ENCODE measurements around the gene CAMK1G. TPM values are rescaled to one million over a fixed set of nuclear protein-coding genes. Genes with fewer than 3 reads are reported as not detected.

Gene CAMK1G
- total and polyA plus RNA-seq, 9 of the 15 experiments (the other 6 are each of a cell fraction or from before 2014, with no cell fraction given), result not detected

DNA sequence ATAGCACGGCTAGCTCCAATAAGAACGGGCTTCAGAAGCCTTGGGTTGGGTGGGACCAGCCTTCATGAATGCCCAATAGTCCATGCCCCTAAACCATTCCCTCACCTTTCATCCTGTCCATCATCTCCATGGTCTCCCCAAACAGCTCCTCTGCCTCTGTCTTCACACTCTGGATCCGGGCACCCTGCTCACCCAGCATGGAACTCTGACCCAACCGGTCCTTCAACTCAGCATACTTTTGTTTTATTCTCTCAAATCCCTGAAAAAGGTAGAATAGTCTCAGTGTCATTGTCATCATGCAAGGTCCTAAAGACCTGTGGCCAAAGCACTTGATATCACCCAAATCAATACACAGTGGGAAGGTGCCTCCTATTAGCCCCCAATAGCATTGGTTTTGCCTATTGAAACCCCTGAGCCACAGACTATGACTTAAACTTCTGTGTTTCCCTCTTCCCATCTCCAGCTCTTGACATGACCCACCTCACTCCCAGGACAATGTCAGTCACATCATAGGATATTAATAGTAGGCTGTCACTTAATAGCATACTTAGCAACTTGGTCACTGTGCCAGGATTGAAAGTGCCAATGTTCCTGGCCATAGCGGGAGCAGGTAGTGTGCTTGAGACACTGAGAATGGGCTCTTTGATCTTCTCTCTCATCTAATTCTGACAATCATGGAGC lies 33.0 kb downstream of the CAMK1G start:
- POLR2A ChIA-PET, result interaction anchor here (0.7 kb wide), 1 partner anchor 77 kb away, joined by 3 read pairs; no protein-coding TSS in a partner anchor
- no TSS peak for BruUV-seq (replicated peaks)
- Histone ChIP-seq H3K4me2 (ENCODE audit: insufficient read depth, low read length) (no peak overlapping the region), H3K4me3 (no peak overlapping the region), H3K9ac (ENCODE audit: insufficient read depth in 1 of 2, low read depth in 2 of 2, low read length in 2 of 2) (no peak overlapping the region), H3K27me3 (ENCODE audit: control insufficient read depth in 2 of 2, insufficient read depth in 2 of 2, low read length in 2 of 2) (peaks cover 38 to 85% of the 10 kb centered on the region in 2 experiments), H4K20me1 (replicated peaks; ENCODE audit: control insufficient read depth, insufficient read depth, low read length) (peaks cover 3% of the 10 kb centered on the region; the same call in 1 of the 2 replicates), H3K36me3 (ENCODE audit: control insufficient read depth, insufficient read depth, low read length) (no peaks in the 10 kb centered on the region), H3K9me1 (ENCODE audit: control insufficient read depth, insufficient read depth, low read length) (no peaks in the 10 kb centered on the region), H3K9me3 (replicated peaks; ENCODE audit: control insufficient read depth, insufficient read depth, low read depth, low read length) (no peaks in the 10 kb centered on the region), H3K79me2 (ENCODE audit: control insufficient read depth, insufficient read depth, low read length) (no peaks in the 10 kb centered on the region), H2AFZ (ENCODE audit: low read depth, low read length) (no peak overlapping the region), H3K4me1 (replicated peaks in 1 of 2; ENCODE audit: control insufficient read depth in 2 of 2, insufficient read depth in 2 of 2, low read length in 2 of 2) (no peaks in the 10 kb centered on the region), H3K27ac (ENCODE audit: extremely low read depth, low read depth, low read length) (no peak overlapping the region)
- CTCF ChIA-PET (ENCODE audit: low intra/inter-chr PET ratio), result no interaction called here
- FAIRE-seq, result no peak
- in situ Hi-C loops (cut with MboI), result no loop called here
- no peak for DNase-seq (ENCODE audit: extremely low read depth in 1 of 4, low spot score in 3 of 4)
- intact Hi-C loops (cut with micrococcal nuclease), result no loop called here
- TF ChIP-seq, protein P1, sequence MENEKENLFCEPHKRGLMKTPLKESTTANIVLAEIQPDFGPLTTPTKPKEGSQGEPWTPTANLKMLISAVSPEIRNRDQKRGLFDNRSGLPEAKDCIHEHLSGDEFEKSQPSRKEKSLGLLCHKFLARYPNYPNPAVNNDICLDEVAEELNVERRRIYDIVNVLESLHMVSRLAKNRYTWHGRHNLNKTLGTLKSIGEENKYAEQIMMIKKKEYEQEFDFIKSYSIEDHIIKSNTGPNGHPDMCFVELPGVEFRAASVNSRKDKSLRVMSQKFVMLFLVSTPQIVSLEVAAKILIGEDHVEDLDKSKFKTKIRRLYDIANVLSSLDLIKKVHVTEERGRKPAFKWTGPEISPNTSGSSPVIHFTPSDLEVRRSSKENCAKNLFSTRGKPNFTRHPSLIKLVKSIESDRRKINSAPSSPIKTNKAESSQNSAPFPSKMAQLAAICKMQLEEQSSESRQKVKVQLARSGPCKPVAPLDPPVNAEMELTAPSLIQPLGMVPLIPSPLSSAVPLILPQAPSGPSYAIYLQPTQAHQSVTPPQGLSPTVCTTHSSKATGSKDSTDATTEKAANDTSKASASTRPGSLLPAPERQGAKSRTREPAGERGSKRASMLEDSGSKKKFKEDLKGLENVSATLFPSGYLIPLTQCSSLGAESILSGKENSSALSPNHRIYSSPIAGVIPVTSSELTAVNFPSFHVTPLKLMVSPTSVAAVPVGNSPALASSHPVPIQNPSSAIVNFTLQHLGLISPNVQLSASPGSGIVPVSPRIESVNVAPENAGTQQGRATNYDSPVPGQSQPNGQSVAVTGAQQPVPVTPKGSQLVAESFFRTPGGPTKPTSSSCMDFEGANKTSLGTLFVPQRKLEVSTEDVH (IDR thresholded peaks at IDR 0.05; ENCODE audit: low read depth, partially characterized antibody), result no peak
- TF ChIP-seq, protein P2, sequence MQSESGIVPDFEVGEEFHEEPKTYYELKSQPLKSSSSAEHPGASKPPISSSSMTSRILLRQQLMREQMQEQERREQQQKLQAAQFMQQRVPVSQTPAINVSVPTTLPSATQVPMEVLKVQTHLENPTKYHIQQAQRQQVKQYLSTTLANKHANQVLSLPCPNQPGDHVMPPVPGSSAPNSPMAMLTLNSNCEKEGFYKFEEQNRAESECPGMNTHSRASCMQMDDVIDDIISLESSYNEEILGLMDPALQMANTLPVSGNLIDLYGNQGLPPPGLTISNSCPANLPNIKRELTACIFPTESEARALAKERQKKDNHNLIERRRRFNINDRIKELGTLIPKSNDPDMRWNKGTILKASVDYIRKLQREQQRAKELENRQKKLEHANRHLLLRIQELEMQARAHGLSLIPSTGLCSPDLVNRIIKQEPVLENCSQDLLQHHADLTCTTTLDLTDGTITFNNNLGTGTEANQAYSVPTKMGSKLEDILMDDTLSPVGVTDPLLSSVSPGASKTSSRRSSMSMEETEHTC (IDR thresholded peaks at IDR 0.05), result no peak
- no peak for TF ChIP-seq ZNF24 (IDR thresholded peaks at IDR 0.05)
- TF ChIP-seq, protein P3, sequence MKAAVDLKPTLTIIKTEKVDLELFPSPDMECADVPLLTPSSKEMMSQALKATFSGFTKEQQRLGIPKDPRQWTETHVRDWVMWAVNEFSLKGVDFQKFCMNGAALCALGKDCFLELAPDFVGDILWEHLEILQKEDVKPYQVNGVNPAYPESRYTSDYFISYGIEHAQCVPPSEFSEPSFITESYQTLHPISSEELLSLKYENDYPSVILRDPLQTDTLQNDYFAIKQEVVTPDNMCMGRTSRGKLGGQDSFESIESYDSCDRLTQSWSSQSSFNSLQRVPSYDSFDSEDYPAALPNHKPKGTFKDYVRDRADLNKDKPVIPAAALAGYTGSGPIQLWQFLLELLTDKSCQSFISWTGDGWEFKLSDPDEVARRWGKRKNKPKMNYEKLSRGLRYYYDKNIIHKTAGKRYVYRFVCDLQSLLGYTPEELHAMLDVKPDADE (conservative IDR thresholded peaks at IDR 0.05; ENCODE audit: control insufficient read depth, low read depth, low read length), result no peak
- TF ChIP-seq NCOA1 (IDR thresholded peaks at IDR 0.05; ENCODE audit: low read depth), result no peak
- TF ChIP-seq CTBP1 (IDR thresholded peaks at IDR 0.05; ENCODE audit: borderline replicate concordance), result no peak
- TF ChIP-seq, protein P4, sequence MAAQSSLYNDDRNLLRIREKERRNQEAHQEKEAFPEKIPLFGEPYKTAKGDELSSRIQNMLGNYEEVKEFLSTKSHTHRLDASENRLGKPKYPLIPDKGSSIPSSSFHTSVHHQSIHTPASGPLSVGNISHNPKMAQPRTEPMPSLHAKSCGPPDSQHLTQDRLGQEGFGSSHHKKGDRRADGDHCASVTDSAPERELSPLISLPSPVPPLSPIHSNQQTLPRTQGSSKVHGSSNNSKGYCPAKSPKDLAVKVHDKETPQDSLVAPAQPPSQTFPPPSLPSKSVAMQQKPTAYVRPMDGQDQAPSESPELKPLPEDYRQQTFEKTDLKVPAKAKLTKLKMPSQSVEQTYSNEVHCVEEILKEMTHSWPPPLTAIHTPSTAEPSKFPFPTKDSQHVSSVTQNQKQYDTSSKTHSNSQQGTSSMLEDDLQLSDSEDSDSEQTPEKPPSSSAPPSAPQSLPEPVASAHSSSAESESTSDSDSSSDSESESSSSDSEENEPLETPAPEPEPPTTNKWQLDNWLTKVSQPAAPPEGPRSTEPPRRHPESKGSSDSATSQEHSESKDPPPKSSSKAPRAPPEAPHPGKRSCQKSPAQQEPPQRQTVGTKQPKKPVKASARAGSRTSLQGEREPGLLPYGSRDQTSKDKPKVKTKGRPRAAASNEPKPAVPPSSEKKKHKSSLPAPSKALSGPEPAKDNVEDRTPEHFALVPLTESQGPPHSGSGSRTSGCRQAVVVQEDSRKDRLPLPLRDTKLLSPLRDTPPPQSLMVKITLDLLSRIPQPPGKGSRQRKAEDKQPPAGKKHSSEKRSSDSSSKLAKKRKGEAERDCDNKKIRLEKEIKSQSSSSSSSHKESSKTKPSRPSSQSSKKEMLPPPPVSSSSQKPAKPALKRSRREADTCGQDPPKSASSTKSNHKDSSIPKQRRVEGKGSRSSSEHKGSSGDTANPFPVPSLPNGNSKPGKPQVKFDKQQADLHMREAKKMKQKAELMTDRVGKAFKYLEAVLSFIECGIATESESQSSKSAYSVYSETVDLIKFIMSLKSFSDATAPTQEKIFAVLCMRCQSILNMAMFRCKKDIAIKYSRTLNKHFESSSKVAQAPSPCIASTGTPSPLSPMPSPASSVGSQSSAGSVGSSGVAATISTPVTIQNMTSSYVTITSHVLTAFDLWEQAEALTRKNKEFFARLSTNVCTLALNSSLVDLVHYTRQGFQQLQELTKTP (IDR thresholded peaks at IDR 0.05; ENCODE audit: low read depth in 1 of 2, partially characterized antibody in 2 of 2), result no peak
- no peak for TF ChIP-seq TEAD4 (IDR thresholded peaks at IDR 0.05; ENCODE audit: low read length)
- TF ChIP-seq TEAD4 (CRISPR knock-in tag; IDR thresholded peaks at IDR 0.05; ENCODE audit: borderline replicate concordance), result no peak
- no peak for TF ChIP-seq ZNF212 (CRISPR knock-in tag; IDR thresholded peaks at IDR 0.05)
- TF ChIP-seq MECOM (CRISPR knock-in tag; IDR thresholded peaks at IDR 0.05), result no peak
- TF ChIP-seq ZBED1 (IDR thresholded peaks at IDR 0.05), result no peak
- 5% methylated on average over 5 of the region's 5 CpGs for WGBS (ENCODE audit: insufficient coverage, low coverage, missing lambda C conversion rate)
- no peak for ATAC-seq
